Immature natural killer cell (primary cell): ENCODE results near the gene KCNMA1. TPM values are rescaled to one million over a fixed set of nuclear protein-coding genes. Genes with fewer than 3 reads are reported as not detected.

ENCODE experiments used
- DNase-seq, 3 donors: peaks; one replicate each; pipeline ENCODE4 v3.0.0; 2022; ENCODE audit warnings: mixed read lengths in 1 of 3
- H3K27ac Mint-ChIP-seq, 6 donors: one replicate each; pipeline ENCODE4 v1.8.0; 2020; ENCODE audit warnings: mixed read lengths in 6 of 6, mild to moderate bottlenecking in 5 of 6, inconsistent platforms in 4 of 6, moderate library complexity in 3 of 6
- H3K27me3 Mint-ChIP-seq, 3 donors: one replicate each; pipeline ENCODE4 v1.8.0; 2020 to 2021; ENCODE audit warnings: low read depth in 3 of 3, mild to moderate bottlenecking in 3 of 3, mixed read lengths in 3 of 3, moderate library complexity in 3 of 3, inconsistent platforms in 1 of 3
- H3K36me3 Mint-ChIP-seq, 3 donors: one replicate each; pipeline ENCODE4 v1.8.0; 2020; ENCODE audit warnings: mixed read lengths in 3 of 3, inconsistent platforms in 2 of 3, mild to moderate bottlenecking in 2 of 3
- H3K4me1 Mint-ChIP-seq, 2 donors: one replicate each; pipeline ENCODE4 v1.8.0; 2020; ENCODE audit warnings: inconsistent platforms in 2 of 2, mild to moderate bottlenecking in 2 of 2, mixed read lengths in 2 of 2, moderate library complexity in 1 of 2
- H3K4me3 Mint-ChIP-seq, 5 donors: one replicate each; pipeline ENCODE4 v1.8.0; 2020; ENCODE audit warnings: mild to moderate bottlenecking in 5 of 5, mixed read lengths in 5 of 5, inconsistent platforms in 3 of 5, moderate library complexity in 3 of 5
- H3K9me3 Mint-ChIP-seq, 6 donors: one replicate each; pipeline ENCODE4 v1.8.0; 2020; ENCODE audit warnings: mild to moderate bottlenecking in 6 of 6, mixed read lengths in 6 of 6, inconsistent platforms in 4 of 6, moderate library complexity in 3 of 6
- polyA plus RNA-seq, 3 donors: library from polyadenylated mRNA; unstranded; fragments of 300-500 nt; fragmentation: Illumina TruSeq; gene quantifications; one replicate each; pipeline ENCODE4 v1.2.3, GENCODE V29; 2021

Gene KCNMA1
- polyA plus RNA-seq, 3 donors from 2014 or later = not detected

GRCh38 chr10:77156406-77156879 is 481.2 kb downstream of the KCNMA1 start:
- no peaks in the 10 kb centered on the region for H3K4me1 Mint-ChIP-seq
- H3K36me3 Mint-ChIP-seq = no peaks in the 10 kb centered on the region
- H3K9me3 Mint-ChIP-seq = no peaks in the 10 kb centered on the region
- DNase-seq = no peak
- peaks cover 0 to 5% (median 2%) of the 10 kb centered on the region in 3 donors for H3K27me3 Mint-ChIP-seq
- no peak overlapping the region for H3K27ac Mint-ChIP-seq
- no peak overlapping the region for H3K4me3 Mint-ChIP-seq

- Mint-ChIP-seq H3K27ac (no peak overlapping the region), H3K27me3 (peaks cover 3 to 4% (median 3%) of the 10 kb centered on the region in 3 donors), H3K4me3 (no peak overlapping the region), H3K9me3 (no peaks in the 10 kb centered on the region), H3K36me3 (no peaks in the 10 kb centered on the region), H3K4me1 (no peaks in the 10 kb centered on the region)
- no peak for DNase-seq
Measured at GRCh38 chr10:77152256-77152655, 485.4 kb downstream of the KCNMA1 start.

GRCh38 chr10:77151408-77151807 is 486.2 kb downstream of the KCNMA1 start:
- Mint-ChIP-seq H3K27ac (no peak overlapping the region), H3K9me3 (no peaks in the 10 kb centered on the region), H3K4me1 (no peaks in the 10 kb centered on the region), H3K27me3 (peaks cover 3 to 4% (median 3%) of the 10 kb centered on the region in 3 donors), H3K4me3 (no peak overlapping the region), H3K36me3 (no peaks in the 10 kb centered on the region)
- DNase-seq = no peak

DNA sequence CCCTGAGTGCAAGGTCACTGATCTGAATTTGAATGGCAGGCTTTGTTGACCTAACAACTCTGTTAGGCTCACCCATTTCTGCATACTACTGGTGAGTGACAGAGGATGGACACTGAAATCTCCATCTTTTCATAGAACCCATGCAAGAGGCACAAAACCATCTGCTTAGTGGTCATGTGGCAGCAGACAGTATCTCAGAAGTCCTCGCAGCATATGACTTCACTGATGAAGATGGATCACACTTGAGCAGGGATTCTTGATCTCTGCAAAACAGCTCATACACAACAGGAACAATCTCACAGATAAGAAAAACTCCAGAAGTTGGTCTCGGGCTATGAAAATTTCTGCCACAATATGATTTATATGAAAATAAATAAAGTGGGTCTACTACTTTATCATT is 487.9 kb downstream of the KCNMA1 start:
- Mint-ChIP-seq H3K36me3 (no peaks in the 10 kb centered on the region), H3K4me1 (no peaks in the 10 kb centered on the region), H3K9me3 (no peaks in the 10 kb centered on the region), H3K27ac (no peak overlapping the region), H3K4me3 (no peak overlapping the region), H3K27me3 (peaks cover 3 to 6% (median 4%) of the 10 kb centered on the region in 3 donors)
- DNase-seq = no peak

GRCh38 chr10:77149001-77149400 is 488.6 kb downstream of the KCNMA1 start:
- no peak for DNase-seq
- Mint-ChIP-seq H3K36me3 (no peaks in the 10 kb centered on the region), H3K27me3 (peaks cover 3 to 6% (median 5%) of the 10 kb centered on the region in 3 donors), H3K9me3 (no peaks in the 10 kb centered on the region), H3K4me3 (no peak overlapping the region), H3K27ac (no peak overlapping the region), H3K4me1 (no peaks in the 10 kb centered on the region)

DNA sequence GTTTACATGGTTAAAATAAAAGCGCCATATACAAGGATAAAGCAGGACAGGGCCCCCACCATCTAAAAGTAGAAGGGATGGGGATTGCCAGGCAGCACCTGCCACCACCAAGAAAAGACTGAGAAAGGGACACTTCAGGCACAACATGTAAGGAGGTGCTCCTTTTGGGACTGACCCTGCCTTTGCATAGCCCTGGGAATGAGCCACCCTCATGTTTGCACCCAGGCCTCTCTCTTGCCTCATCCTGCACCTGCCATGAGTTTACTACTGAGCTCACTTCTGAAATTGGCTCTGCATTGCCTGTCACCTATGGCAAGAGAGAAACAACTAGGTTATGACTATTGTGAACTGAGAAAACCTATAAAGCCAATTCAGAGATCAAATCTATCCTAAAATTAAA is 489.7 kb downstream of the KCNMA1 start:
- no peak overlapping the region for H3K4me3 Mint-ChIP-seq
- DNase-seq = no peak
- no peaks in the 10 kb centered on the region for H3K36me3 Mint-ChIP-seq
- H3K4me1 Mint-ChIP-seq = no peaks in the 10 kb centered on the region
- no peaks in the 10 kb centered on the region for H3K9me3 Mint-ChIP-seq
- no peak overlapping the region for H3K27ac Mint-ChIP-seq
- H3K27me3 Mint-ChIP-seq = peaks cover 3 to 6% (median 5%) of the 10 kb centered on the region in 3 donors

DNA sequence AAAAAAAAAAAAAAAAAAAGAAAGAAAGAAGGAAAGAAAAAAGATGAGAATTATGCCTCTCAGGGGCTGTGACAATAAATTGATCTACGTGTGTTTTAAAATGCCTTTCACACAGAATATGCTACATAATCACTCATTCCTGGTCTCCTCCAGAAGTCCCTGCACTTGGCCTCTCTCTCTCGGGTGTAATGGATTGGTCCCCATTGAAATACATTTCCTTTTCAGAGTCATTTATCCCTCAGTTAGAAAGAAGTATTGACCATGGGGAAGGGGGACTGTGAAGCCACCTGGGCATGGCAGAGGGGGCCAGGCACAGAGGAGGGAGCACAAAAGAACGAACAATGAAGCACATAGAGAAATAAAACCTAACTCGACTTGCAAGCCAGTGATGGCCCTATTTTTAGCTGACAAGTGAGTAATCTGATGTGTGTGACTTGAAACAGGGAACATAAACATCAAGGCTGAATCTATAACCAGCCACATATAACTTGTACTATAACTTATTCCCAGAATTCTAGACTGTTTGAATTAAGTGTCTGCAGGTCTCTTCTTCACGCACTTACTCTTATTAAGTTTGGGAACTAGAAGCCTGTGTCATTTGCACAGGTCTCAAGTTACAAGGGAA is 490.8 kb downstream of the KCNMA1 start:
- H3K36me3 Mint-ChIP-seq = no peaks in the 10 kb centered on the region
- H3K4me3 Mint-ChIP-seq = no peak overlapping the region
- H3K27me3 Mint-ChIP-seq = peaks cover 0 to 6% (median 5%) of the 10 kb centered on the region in 3 donors
- no peak overlapping the region for H3K27ac Mint-ChIP-seq
- no peaks in the 10 kb centered on the region for H3K4me1 Mint-ChIP-seq
- no peak for DNase-seq
- H3K9me3 Mint-ChIP-seq = no peaks in the 10 kb centered on the region

DNA sequence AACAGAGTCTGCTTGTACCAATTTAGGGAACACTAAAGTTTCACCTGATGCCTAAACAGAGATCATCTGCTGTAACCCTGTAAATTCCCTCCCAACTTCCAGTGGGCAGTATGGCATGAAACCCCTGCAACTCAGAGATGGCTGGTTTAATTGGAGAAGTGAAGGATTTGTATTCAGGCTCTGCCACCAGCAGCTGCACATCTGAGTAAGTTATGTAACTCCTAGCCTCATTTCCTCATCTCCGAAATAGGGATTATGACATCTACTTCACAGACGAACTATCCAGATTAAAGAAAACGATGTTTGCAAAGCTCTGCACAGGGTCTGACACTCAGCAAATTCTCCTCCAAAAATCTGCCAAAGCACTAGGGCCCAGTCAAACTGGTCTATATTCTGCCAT is 493.0 kb downstream of the KCNMA1 start:
- Mint-ChIP-seq H3K4me1 (no peaks in the 10 kb centered on the region), H3K36me3 (no peaks in the 10 kb centered on the region), H3K4me3 (no peak overlapping the region), H3K9me3 (no peaks in the 10 kb centered on the region), H3K27me3 (peaks cover 5 to 6% (median 5%) of the 10 kb centered on the region in 3 donors), H3K27ac (no peak overlapping the region)
- DNase-seq = no peak

- Mint-ChIP-seq H3K27ac (no peak overlapping the region), H3K4me3 (no peak overlapping the region), H3K9me3 (no peaks in the 10 kb centered on the region), H3K4me1 (no peaks in the 10 kb centered on the region), H3K36me3 (no peaks in the 10 kb centered on the region), H3K27me3 (peaks cover 3 to 6% (median 5%) of the 10 kb centered on the region in 3 donors)
- no peak for DNase-seq
Measured at GRCh38 chr10:77139252-77140160, 498.1 kb downstream of the KCNMA1 start.

DNA sequence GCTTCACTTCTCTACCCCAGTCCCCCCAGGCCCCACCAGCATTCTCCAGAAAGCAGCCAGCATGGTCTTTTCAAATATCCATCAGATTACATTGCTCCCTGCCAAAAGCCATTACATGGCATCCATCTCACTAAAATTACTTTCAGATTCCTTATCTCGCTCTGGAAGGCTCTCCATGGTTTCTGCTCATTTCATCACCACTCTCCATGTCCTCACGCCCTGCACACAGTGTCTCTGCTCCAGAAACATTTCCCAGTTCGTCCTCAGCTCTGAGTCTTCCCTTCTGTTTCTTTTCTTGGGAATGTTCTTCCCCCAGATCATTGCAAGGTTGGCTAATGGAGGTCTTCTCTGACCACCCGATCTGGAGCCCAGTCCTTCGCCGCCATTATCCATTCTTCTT is 499.1 kb downstream of the KCNMA1 start:
- no peak overlapping the region for H3K27ac Mint-ChIP-seq
- no peaks in the 10 kb centered on the region for H3K36me3 Mint-ChIP-seq
- no peak for DNase-seq
- no peaks in the 10 kb centered on the region for H3K9me3 Mint-ChIP-seq
- H3K27me3 Mint-ChIP-seq = peaks cover 3 to 5% (median 4%) of the 10 kb centered on the region in 3 donors
- H3K4me1 Mint-ChIP-seq = no peaks in the 10 kb centered on the region
- no peak overlapping the region for H3K4me3 Mint-ChIP-seq

DNA sequence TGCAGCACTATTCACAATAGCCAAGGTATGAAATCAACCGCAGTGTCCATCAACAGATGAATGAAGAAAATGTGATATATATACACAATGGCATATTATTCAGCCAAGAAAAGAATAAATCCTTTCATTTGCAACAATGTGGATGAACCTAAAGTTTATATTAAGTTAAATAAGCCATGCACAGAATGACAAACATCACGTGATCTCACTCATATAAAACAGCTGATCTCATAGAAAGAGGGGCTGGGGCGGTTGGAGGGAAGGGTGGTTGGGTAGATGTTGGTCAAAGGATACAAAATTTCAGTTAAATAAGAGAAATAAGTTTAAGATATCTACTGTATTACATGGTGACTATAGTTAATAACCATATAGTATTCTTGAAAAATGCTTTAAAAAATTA is 502.1 kb downstream of the KCNMA1 start:
- Mint-ChIP-seq H3K27ac (no peak overlapping the region), H3K36me3 (no peaks in the 10 kb centered on the region), H3K9me3 (no peaks in the 10 kb centered on the region), H3K27me3 (peaks cover under 1 to 7% (median 4%) of the 10 kb centered on the region in 3 donors), H3K4me1 (no peaks in the 10 kb centered on the region), H3K4me3 (no peak overlapping the region)
- DNase-seq = no peak

GRCh38 chr10:77131214-77131613 is 506.4 kb downstream of the KCNMA1 start:
- Mint-ChIP-seq H3K27me3 (peaks cover 2 to 6% (median 3%) of the 10 kb centered on the region in 3 donors), H3K9me3 (peaks cover 0 to 3% (median 0%) of the 10 kb centered on the region in 6 donors), H3K27ac (no peak overlapping the region), H3K4me3 (no peak overlapping the region), H3K4me1 (no peaks in the 10 kb centered on the region), H3K36me3 (no peaks in the 10 kb centered on the region)
- no peak for DNase-seq

- no peak for DNase-seq
- Mint-ChIP-seq H3K9me3 (peaks cover 0 to 3% (median 0%) of the 10 kb centered on the region in 6 donors), H3K4me1 (peaks cover 4 to 7% of the 10 kb centered on the region in 2 donors), H3K27me3 (peaks cover 2 to 6% (median 3%) of the 10 kb centered on the region in 3 donors), H3K36me3 (no peaks in the 10 kb centered on the region), H3K27ac (no peak overlapping the region), H3K4me3 (no peak overlapping the region)
Measured at GRCh38 chr10:77127243-77127642, 510.4 kb downstream of the KCNMA1 start.

- H3K4me1 Mint-ChIP-seq = peaks cover 4 to 7% of the 10 kb centered on the region in 2 donors
- H3K4me3 Mint-ChIP-seq = peak overlapping the region in 2 of 5 donors; percentile 4 to 7
- H3K27ac Mint-ChIP-seq = peak overlapping the region in 1 of 6 donors; percentile 19
Measured at GRCh38 chr10:77125231-77125630, 512.4 kb downstream of the KCNMA1 start.

More at GRCh38 chr10:77125231-77125630, 512.4 kb downstream of the KCNMA1 start:
- Mint-ChIP-seq H3K9me3 (peaks cover 0 to 3% (median 0%) of the 10 kb centered on the region in 6 donors), H3K27me3 (peaks cover 0 to 9% (median 2%) of the 10 kb centered on the region in 3 donors), H3K36me3 (no peaks in the 10 kb centered on the region)
- DNase-seq = no peak
